Left lung (tissue), 10 donors: ENCODE results near the gene CYP19A1. TPM values are rescaled to one million over a fixed set of nuclear protein-coding genes. Genes with fewer than 3 reads are reported as not detected.

ENCODE experiments used
- ATAC-seq: fragments of 200-7000 bp; cut with Tn5 transposase; one replicate; pipeline ENCODE4 v1.9.1; 2020; ENCODE audit warnings: moderate library complexity
- DNase-seq, 4 donors: peaks; one replicate each; pipeline ENCODE4 v3.0.0-alpha.2; 2013 to 2020
- H3K27ac ChIP-seq, 2 donors: fragments of 200-600 bp; sonication (generic) in 1 of 2; one replicate each; pipeline versions ENCODE4 v1.5.0 to v1.8.0; 2020 to 2021
- H3K27me3 ChIP-seq, 2 donors: fragments of 200-600 bp; sonication (generic) in 1 of 2; one replicate each; pipeline versions ENCODE4 v1.5.0 to v1.8.0; 2020 to 2021
- H3K36me3 ChIP-seq, 2 donors: fragments of 200-600 bp; sonication (generic) in 1 of 2; one replicate each; pipeline versions ENCODE4 v1.5.0 to v1.8.0; 2020 to 2021
- H3K4me1 ChIP-seq, 2 donors: fragments of 200-600 bp; one replicate each; pipeline ENCODE4 v1.8.0; 2021
- H3K4me3 ChIP-seq, 2 donors: fragments of 200-600 bp; sonication (generic) in 1 of 2; one replicate each; pipeline versions ENCODE4 v1.5.0 to v1.8.0; 2020 to 2021; ENCODE audit warnings: mild to moderate bottlenecking in 1 of 2
- H3K9me3 ChIP-seq, 2 donors: fragments of 200-600 bp; sonication (generic) in 1 of 2; one replicate each; pipeline versions ENCODE4 v1.5.0 to v1.8.0; 2020 to 2021
- CTCF ChIP-seq, 2 donors: fragments of 200-600 bp; sonication (generic) in 1 of 2; IDR thresholded peaks; one replicate each; pipeline versions ENCODE4 v1.5.0 to v1.8.0; 2021; ENCODE audit warnings: antibody characterized with exemption in 2 of 2
- intact Hi-C, 2 donors: fragments of 100-400 bp; cut with DNase I; formaldehyde crosslinking; loops; one replicate each; pipeline versions ENCODE4 v1.11.2 to v1.14.2; 2022
- polyA plus RNA-seq, 6 donors: library from polyadenylated mRNA; unstranded; fragments of 120-200 nt; gene quantifications; one replicate each; pipeline ENCODE4 v1.2.1, GENCODE V29; 2013; ENCODE audit not compliant: insufficient read length in 6 of 6
- total RNA-seq, 2 donors: library from RNA; stranded (reverse); fragmentation: NEBNext Ultra II Directional; extraction: Animal tissue kit (Norgen Biotek cat#: 25700); gene quantifications; one replicate each; pipeline ENCODE4 v1.2.1, GENCODE V29; 2021
- donor health status: DM: no; HTN: yes; CAD: no.
- donor health status: DM: no; HTN: no; CAD: no.

CYP19A1 gene
- total and polyA plus RNA-seq, 8 donors = 0.13 to 7.1 (median 0.47) TPM; not detected in 2

- H3K4me1 ChIP-seq = peaks cover 5 to 9% of the 10 kb centered on the region in 2 donors
- intact Hi-C loops = no loop called here
- no peak overlapping the region for H3K27ac ChIP-seq
- ATAC-seq (no peak), DNase-seq (no peak)
- H3K4me3 ChIP-seq = no peak overlapping the region
- no peaks in the 10 kb centered on the region for H3K27me3 ChIP-seq
- no peaks in the 10 kb centered on the region for H3K9me3 ChIP-seq
- no peaks in the 10 kb centered on the region for H3K36me3 ChIP-seq
- no peak for TF ChIP-seq CTCF (IDR thresholded peaks at IDR 0.05)
Measured at GRCh38 chr15:51303462-51303980, 34.9 kb downstream of the CYP19A1 start.

GRCh38 chr15:51302480-51302879 is 35.9 kb downstream of the CYP19A1 start:
- Histone ChIP-seq H3K27me3 (no peaks in the 10 kb centered on the region), H3K36me3 (no peaks in the 10 kb centered on the region), H3K4me3 (no peak overlapping the region), H3K9me3 (no peaks in the 10 kb centered on the region), H3K27ac (no peak overlapping the region), H3K4me1 (peaks cover 0 to 2% of the 10 kb centered on the region in 2 donors)
- DNase-seq = no peak
- no peak for TF ChIP-seq CTCF (IDR thresholded peaks at IDR 0.05)
- intact Hi-C loops = no loop called here
- no peak for ATAC-seq

- Histone ChIP-seq H3K27me3 (no peaks in the 10 kb centered on the region), H3K36me3 (no peaks in the 10 kb centered on the region), H3K27ac (no peak overlapping the region), H3K9me3 (no peaks in the 10 kb centered on the region), H3K4me3 (no peak overlapping the region), H3K4me1 (no peaks in the 10 kb centered on the region)
- ATAC-seq = no peak
- no peak for TF ChIP-seq CTCF (IDR thresholded peaks at IDR 0.05)
- DNase-seq = no peak
- intact Hi-C loops = no loop called here
Measured at GRCh38 chr15:51299187-51300015, 39.0 kb downstream of the CYP19A1 start.

- ATAC-seq (no peak), DNase-seq (no peak)
- Histone ChIP-seq H3K9me3 (no peaks in the 10 kb centered on the region), H3K27me3 (no peaks in the 10 kb centered on the region), H3K4me3 (no peak overlapping the region), H3K4me1 (no peaks in the 10 kb centered on the region), H3K36me3 (no peaks in the 10 kb centered on the region), H3K27ac (no peak overlapping the region)
- TF ChIP-seq CTCF (IDR thresholded peaks at IDR 0.05) = no peak
- intact Hi-C loops = no loop called here
Measured at GRCh38 chr15:51298620-51299019, 39.8 kb downstream of the CYP19A1 start.

GRCh38 chr15:51290720-51291119 is 47.7 kb downstream of the CYP19A1 start:
- intact Hi-C loops = no loop called here
- DNase-seq = no peak
- ATAC-seq = no peak
- Histone ChIP-seq H3K27me3 (no peaks in the 10 kb centered on the region), H3K27ac (no peak overlapping the region), H3K4me1 (peaks cover 0 to 3% of the 10 kb centered on the region in 2 donors), H3K36me3 (no peaks in the 10 kb centered on the region), H3K4me3 (no peak overlapping the region), H3K9me3 (no peaks in the 10 kb centered on the region)
- TF ChIP-seq CTCF (IDR thresholded peaks at IDR 0.05) = no peak
